Progenitor cell of endocrine pancreas (in vitro differentiated cells): ENCODE measurements around the gene SLC35F3. TPM values are rescaled to one million over a fixed set of nuclear protein-coding genes. Genes with fewer than 3 reads are reported as not detected.

Experiments
- DNase-seq: peaks from one replicate; pipeline ENCODE4 v3.0.0; 2021; ENCODE audit warnings: low spot score; ENCODE audit not compliant: unreplicated experiment
- H3K27ac Mint-ChIP-seq: 2 replicates; pipeline ENCODE4 v1.8.0; 2021; ENCODE audit warnings: mild to moderate bottlenecking, moderate library complexity, mixed read lengths
- H3K27me3 Mint-ChIP-seq: 2 replicates; pipeline ENCODE4 v1.8.0; 2021; ENCODE audit warnings: mixed read lengths
- H3K36me3 Mint-ChIP-seq: 2 replicates; pipeline ENCODE4 v1.8.0; 2022; ENCODE audit warnings: mixed read lengths; ENCODE audit not compliant: insufficient read depth
- H3K4me1 Mint-ChIP-seq: 2 replicates; pipeline ENCODE4 v1.8.0; 2021; ENCODE audit warnings: low read depth, mixed read lengths
- H3K4me3 Mint-ChIP-seq: 2 replicates; pipeline ENCODE4 v1.8.0; 2021; ENCODE audit warnings: low read depth, mild to moderate bottlenecking, moderate library complexity, mixed read lengths
- H3K9me3 Mint-ChIP-seq: 2 replicates; pipeline ENCODE4 v1.8.0; 2021; ENCODE audit warnings: low read depth, mixed read lengths
- total RNA-seq: library from RNA; stranded (reverse); gene quantifications from 2 replicates; pipeline ENCODE4 v1.2.1, GENCODE V29; 2021
- TF ChIP-seq, protein P1 (sequence below): fragments of 200-600 bp; sonication (generic); IDR thresholded peaks from one replicate; pipeline ENCODE4 v1.5.0; 2021; ENCODE audit warnings: antibody characterized with exemption, mild to moderate bottlenecking; ENCODE audit not compliant: unreplicated experiment

SLC35F3 gene
- total RNA-seq, 1 donor from 2014 or later: 0.74 TPM

DNA sequence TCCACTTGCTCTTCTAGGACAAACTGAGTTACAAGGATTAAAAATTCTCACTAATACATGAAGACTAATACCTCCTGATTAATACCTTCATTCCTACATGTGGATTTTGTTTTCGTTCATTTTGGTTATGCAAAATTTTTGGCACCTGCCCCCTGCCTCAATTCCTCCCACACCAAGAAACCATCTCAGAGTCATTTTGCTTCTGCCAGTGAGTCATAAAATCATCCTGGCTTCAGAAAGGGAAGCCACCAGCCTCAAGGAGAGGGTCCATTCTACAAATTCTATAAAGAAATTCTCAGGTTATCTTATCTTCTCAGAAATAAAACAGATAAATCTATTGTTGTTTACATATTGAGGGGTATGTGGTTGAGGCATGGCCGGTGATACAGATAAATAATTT, 365.6 kb downstream of the SLC35F3 start:
- no peak for DNase-seq
- H3K4me3 Mint-ChIP-seq: no peak overlapping the region
- H3K4me1 Mint-ChIP-seq: peaks cover 6% of the 10 kb centered on the region
- no peaks in the 10 kb centered on the region for H3K9me3 Mint-ChIP-seq
- H3K27me3 Mint-ChIP-seq: peaks cover 7% of the 10 kb centered on the region
- H3K36me3 Mint-ChIP-seq: no peaks in the 10 kb centered on the region
- TF ChIP-seq, protein P1, sequence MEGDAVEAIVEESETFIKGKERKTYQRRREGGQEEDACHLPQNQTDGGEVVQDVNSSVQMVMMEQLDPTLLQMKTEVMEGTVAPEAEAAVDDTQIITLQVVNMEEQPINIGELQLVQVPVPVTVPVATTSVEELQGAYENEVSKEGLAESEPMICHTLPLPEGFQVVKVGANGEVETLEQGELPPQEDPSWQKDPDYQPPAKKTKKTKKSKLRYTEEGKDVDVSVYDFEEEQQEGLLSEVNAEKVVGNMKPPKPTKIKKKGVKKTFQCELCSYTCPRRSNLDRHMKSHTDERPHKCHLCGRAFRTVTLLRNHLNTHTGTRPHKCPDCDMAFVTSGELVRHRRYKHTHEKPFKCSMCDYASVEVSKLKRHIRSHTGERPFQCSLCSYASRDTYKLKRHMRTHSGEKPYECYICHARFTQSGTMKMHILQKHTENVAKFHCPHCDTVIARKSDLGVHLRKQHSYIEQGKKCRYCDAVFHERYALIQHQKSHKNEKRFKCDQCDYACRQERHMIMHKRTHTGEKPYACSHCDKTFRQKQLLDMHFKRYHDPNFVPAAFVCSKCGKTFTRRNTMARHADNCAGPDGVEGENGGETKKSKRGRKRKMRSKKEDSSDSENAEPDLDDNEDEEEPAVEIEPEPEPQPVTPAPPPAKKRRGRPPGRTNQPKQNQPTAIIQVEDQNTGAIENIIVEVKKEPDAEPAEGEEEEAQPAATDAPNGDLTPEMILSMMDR: no peak
- no peak overlapping the region for H3K27ac Mint-ChIP-seq

DNA sequence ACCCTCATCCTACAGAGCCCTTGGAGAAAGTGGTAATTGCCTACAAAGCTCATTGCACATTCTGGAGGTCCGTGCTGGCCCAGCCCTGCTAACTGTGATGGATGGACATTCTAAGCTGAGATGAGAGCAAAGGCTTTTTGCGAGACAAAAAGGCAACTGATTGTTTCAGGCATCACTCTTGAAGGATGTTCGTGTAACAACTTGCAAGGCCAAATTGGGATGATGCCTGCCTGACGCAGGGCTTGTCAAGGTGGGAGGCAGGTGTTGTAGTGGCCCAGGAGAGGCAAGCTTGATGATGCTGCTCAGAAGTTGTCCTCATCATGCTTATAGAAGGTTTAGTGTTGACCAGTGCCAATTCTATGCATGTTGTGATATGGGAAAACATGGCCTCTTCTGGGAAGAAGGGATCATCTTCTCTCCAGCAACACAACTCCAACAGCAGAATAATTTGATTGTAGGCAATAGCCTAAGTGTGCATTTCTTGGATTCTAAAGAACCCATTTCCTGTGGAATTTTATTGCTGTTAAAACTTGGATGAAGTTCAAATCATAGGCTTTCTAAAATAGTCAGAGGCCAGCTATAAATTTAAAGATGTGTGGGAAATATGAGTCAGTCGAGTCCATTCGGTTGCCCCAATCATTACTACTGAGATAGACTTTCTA, 366.2 kb downstream of the SLC35F3 start:
- no peak for DNase-seq

DNA sequence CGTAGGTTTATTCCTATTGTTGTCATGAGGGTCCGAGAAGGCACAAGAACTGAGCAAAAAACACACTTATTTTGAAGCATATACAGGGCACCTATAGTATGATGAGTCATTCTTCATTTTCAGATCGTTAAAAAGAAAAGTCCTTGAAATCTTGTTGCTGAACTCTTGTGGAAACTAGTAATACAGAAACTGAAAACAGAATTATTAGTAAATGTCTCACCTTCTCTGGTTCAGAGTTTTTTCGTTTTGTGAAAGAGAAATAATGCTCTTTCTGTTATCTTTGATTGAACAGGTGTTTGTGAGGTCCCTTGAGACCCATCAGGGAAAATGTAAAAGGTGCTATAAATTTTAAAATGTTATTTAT, 366.7 kb downstream of the SLC35F3 start:
- Mint-ChIP-seq H3K9me3 (no peaks in the 10 kb centered on the region), H3K27me3 (peaks cover 7% of the 10 kb centered on the region), H3K4me1 (no peaks in the 10 kb centered on the region), H3K27ac (no peak overlapping the region), H3K36me3 (no peaks in the 10 kb centered on the region), H3K4me3 (no peak overlapping the region)
- TF ChIP-seq, protein P1: no peak
- no peak for DNase-seq

More for the DNA sequence above, 366.2 kb downstream of the SLC35F3 start:
- Mint-ChIP-seq H3K27me3 (peaks cover 7% of the 10 kb centered on the region), H3K36me3 (no peaks in the 10 kb centered on the region), H3K4me3 (no peak overlapping the region), H3K27ac (no peak overlapping the region), H3K4me1 (peaks cover 2% of the 10 kb centered on the region), H3K9me3 (no peaks in the 10 kb centered on the region)
- TF ChIP-seq, protein P1: no peak

DNA sequence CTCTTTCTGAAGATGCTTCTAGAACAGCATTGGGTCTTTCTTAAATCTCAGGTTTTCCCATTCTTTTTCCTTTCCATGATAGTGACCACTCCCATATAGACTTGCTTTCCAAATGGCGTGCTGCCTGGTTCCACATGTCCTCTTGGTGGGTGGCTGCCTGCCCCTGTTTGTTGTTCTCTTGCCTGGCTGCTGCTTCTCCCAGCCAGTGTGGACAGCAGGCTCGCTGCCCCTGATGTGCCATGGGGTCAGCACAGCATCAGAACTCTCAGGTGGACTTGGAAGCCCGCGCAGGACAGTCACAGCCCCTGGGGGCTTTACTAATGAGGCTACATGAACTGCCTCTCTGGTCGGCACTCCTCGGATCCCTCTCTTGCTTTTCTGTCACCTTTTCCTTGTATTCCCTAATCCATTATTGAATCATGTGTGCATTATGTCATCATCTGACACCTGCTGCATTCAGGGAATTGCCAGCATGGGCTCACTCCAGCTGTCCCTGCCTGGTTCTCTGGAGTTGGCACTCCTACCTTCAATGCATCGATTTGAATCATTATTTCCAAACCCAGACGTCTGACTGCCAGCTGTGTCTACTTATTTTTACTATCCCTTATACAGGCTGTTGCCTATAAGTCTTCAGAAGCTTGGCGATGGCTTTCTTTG, 368.3 kb downstream of the SLC35F3 start:
- no peak overlapping the region for H3K4me3 Mint-ChIP-seq
- no peaks in the 10 kb centered on the region for H3K36me3 Mint-ChIP-seq
- DNase-seq: no peak
- H3K4me1 Mint-ChIP-seq: no peaks in the 10 kb centered on the region
- peaks cover 7% of the 10 kb centered on the region for H3K27me3 Mint-ChIP-seq
- TF ChIP-seq, protein P1: no peak
- no peak overlapping the region for H3K27ac Mint-ChIP-seq
- no peaks in the 10 kb centered on the region for H3K9me3 Mint-ChIP-seq

DNA sequence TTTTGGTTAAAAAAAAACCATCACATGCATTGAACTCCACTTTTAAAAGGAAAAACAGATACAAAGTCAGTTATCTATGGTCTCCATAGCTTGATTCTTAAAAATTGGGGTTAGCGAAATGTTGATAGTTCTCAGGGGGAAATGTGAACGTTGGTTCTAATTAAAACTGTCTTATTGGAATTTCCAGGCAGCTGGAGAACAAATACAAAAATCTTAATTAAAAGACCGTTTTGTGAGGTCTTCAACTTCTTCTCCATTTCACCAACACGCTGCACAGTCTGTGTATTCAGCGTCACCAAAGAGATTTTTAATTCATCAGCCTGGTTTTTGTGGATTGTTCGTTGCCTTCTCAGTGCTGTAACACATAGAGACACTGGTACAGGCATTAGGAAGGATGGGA, 369.5 kb downstream of the SLC35F3 start:
- no peak overlapping the region for H3K4me3 Mint-ChIP-seq
- H3K4me1 Mint-ChIP-seq: no peaks in the 10 kb centered on the region
- TF ChIP-seq, protein P1: no peak
- H3K27me3 Mint-ChIP-seq: peaks cover 7% of the 10 kb centered on the region
- no peaks in the 10 kb centered on the region for H3K9me3 Mint-ChIP-seq
- no peak overlapping the region for H3K27ac Mint-ChIP-seq
- DNase-seq: no peak
- H3K36me3 Mint-ChIP-seq: no peaks in the 10 kb centered on the region
